H9 (cell line): ENCODE measurements around the gene ASTN2. TPM values are rescaled to one million over a fixed set of nuclear protein-coding genes. Genes with fewer than 3 reads are reported as not detected.

Experiments
- DNase-seq: peaks from one replicate; pipeline ENCODE4 v3.0.0-alpha.2; 2017
- H2AFZ ChIP-seq: one replicate; pipeline ENCODE4 v1.6.1; 2013; ENCODE audit warnings: mild to moderate bottlenecking, low read length, control low read depth, moderate library complexity
- H2AK5ac ChIP-seq: 2 replicates; pipeline ENCODE4 v1.6.1; 2013; ENCODE audit warnings: low read length, control low read depth, mixed read lengths; ENCODE audit not compliant: insufficient read length
- H2BK120ac ChIP-seq: one replicate; pipeline ENCODE4 v1.6.1; 2013; ENCODE audit warnings: low read depth, mild to moderate bottlenecking, low read length, control low read depth, inconsistent platforms; ENCODE audit not compliant: poor library complexity, severe bottlenecking
- H2BK12ac ChIP-seq: 2 replicates; pipeline ENCODE4 v1.6.1; 2013; ENCODE audit warnings: low read length, control low read depth, mixed read lengths, low read depth; ENCODE audit not compliant: insufficient read length
- H2BK15ac ChIP-seq: 2 replicates; pipeline ENCODE4 v1.6.1; 2013; ENCODE audit warnings: low read depth, low read length, control low read depth
- H2BK20ac ChIP-seq: one replicate; pipeline ENCODE4 v1.6.1; 2013; ENCODE audit warnings: low read depth, mild to moderate bottlenecking, low read length, control low read depth, inconsistent platforms; ENCODE audit not compliant: poor library complexity, severe bottlenecking
- H2BK5ac ChIP-seq: 2 replicates; pipeline ENCODE4 v1.6.1; 2013; ENCODE audit warnings: low read length, control low read depth, mixed read lengths; ENCODE audit not compliant: insufficient read length
- H3K14ac ChIP-seq: 2 replicates; pipeline ENCODE4 v1.6.1; 2013; ENCODE audit warnings: low read length, control low read depth; ENCODE audit not compliant: insufficient read depth
- H3K18ac ChIP-seq: 2 replicates; pipeline ENCODE4 v1.6.1; 2013; ENCODE audit warnings: low read depth, mild to moderate bottlenecking, mixed read lengths, low read length, control low read depth; ENCODE audit not compliant: insufficient read length
- H3K23ac ChIP-seq: 2 replicates; pipeline ENCODE4 v1.6.1; 2013; ENCODE audit warnings: low read length, control low read depth, mixed read lengths, low read depth; ENCODE audit not compliant: insufficient read length
- H3K23me2 ChIP-seq: 2 replicates; pipeline ENCODE4 v1.6.1; 2013; ENCODE audit warnings: low read depth, mild to moderate bottlenecking, mixed read lengths, low read length, control low read depth; ENCODE audit not compliant: insufficient read length, poor library complexity, severe bottlenecking
- H3K27ac ChIP-seq: 2 replicates; pipeline ENCODE4 v1.5.1; 2013; ENCODE audit warnings: low read length, control low read depth, mixed read lengths, low read depth; ENCODE audit not compliant: insufficient read length
- H3K27me3 ChIP-seq: 2 replicates; pipeline ENCODE4 v1.6.1; 2013; ENCODE audit warnings: low read length, control low read depth, inconsistent platforms; ENCODE audit not compliant: insufficient read depth
- H3K4ac ChIP-seq: 2 replicates; pipeline ENCODE4 v1.6.1; 2013; ENCODE audit warnings: low read depth, mild to moderate bottlenecking, control low read depth, inconsistent platforms, low read length, moderate library complexity
- H3K4me1 ChIP-seq: 2 replicates; pipeline ENCODE4 v1.6.1; 2013; ENCODE audit warnings: low read length, control low read depth, inconsistent platforms; ENCODE audit not compliant: insufficient read depth
- H3K4me2 ChIP-seq: 2 replicates; pipeline ENCODE4 v1.6.1; 2013; ENCODE audit warnings: low read length, control low read depth, mixed read lengths; ENCODE audit not compliant: insufficient read length, insufficient read depth
- H3K56ac ChIP-seq: 2 replicates; pipeline ENCODE4 v1.6.1; 2013; ENCODE audit warnings: low read depth, mild to moderate bottlenecking, mixed read lengths, low read length, control low read depth; ENCODE audit not compliant: insufficient read length
- H3K79me1 ChIP-seq: 2 replicates; pipeline ENCODE4 v1.6.1; 2013; ENCODE audit warnings: low read depth, mild to moderate bottlenecking, moderate library complexity, low read length, control low read depth, inconsistent platforms; ENCODE audit not compliant: insufficient read depth, poor library complexity, severe bottlenecking
- H3K79me2 ChIP-seq: 2 replicates; pipeline ENCODE4 v1.6.1; 2013; ENCODE audit warnings: low read length, control low read depth, inconsistent platforms; ENCODE audit not compliant: insufficient read depth
- H3K9ac ChIP-seq: 2 replicates; pipeline ENCODE4 v1.6.1; 2013; ENCODE audit warnings: low read length, control low read depth, mixed read lengths; ENCODE audit not compliant: insufficient read length; ENCODE audit errors: extremely low read depth
- H3K9me3 ChIP-seq: one replicate; pipeline ENCODE4 v1.6.1; 2013; ENCODE audit warnings: low read depth, low read length, inconsistent platforms; ENCODE audit not compliant: control insufficient read depth
- H3T11ph ChIP-seq: one replicate; pipeline ENCODE4 v1.6.1; 2013; ENCODE audit warnings: mild to moderate bottlenecking, low read length, control low read depth, inconsistent platforms
- H4K20me1 ChIP-seq: one replicate; pipeline ENCODE4 v1.6.1; 2013; ENCODE audit not compliant: control insufficient read depth, insufficient read length, insufficient read depth
- H4K5ac ChIP-seq: 2 replicates; pipeline ENCODE4 v1.6.1; 2013; ENCODE audit warnings: low read depth, mild to moderate bottlenecking, mixed read lengths, low read length, control low read depth; ENCODE audit not compliant: insufficient read length
- H4K8ac ChIP-seq: replicated peaks from 2 replicates; pipeline ENCODE4 v1.6.1; 2013; ENCODE audit warnings: low read length, control low read depth, mixed read lengths, low read depth; ENCODE audit not compliant: insufficient read length
- H4K91ac ChIP-seq: 2 replicates; pipeline ENCODE4 v1.6.1; 2013; ENCODE audit warnings: low read depth, mild to moderate bottlenecking, moderate library complexity, mixed read lengths, low read length, control low read depth; ENCODE audit not compliant: insufficient read length
- H3K27ac Mint-ChIP-seq, 3 experiments: 2 replicates in 2 of 3; 3 replicates in 1 of 3; pipeline ENCODE4 v1.8.0; 2020 to 2021; ENCODE audit warnings: mixed read lengths in 3 of 3, mild to moderate bottlenecking in 1 of 3, moderate library complexity in 1 of 3
- H3K27me3 Mint-ChIP-seq: 2 replicates; pipeline ENCODE4 v1.8.0; 2021; ENCODE audit warnings: low read depth, mild to moderate bottlenecking, moderate library complexity, mixed read lengths
- H3K36me3 Mint-ChIP-seq, 3 experiments: 2 replicates in 2 of 3; 3 replicates in 1 of 3; pipeline ENCODE4 v1.8.0; 2020 to 2021; ENCODE audit warnings: low read depth in 3 of 3, mixed read lengths in 3 of 3; ENCODE audit not compliant: insufficient read depth in 1 of 3
- H3K4me1 Mint-ChIP-seq, 2 experiments: 2 replicates each; pipeline ENCODE4 v1.8.0; 2020; ENCODE audit warnings: mixed read lengths in 2 of 2
- H3K4me3 Mint-ChIP-seq, 2 experiments: 2 replicates in 1 of 2; 3 replicates in 1 of 2; pipeline ENCODE4 v1.8.0; 2020 to 2021; ENCODE audit warnings: mild to moderate bottlenecking in 2 of 2, mixed read lengths in 2 of 2, moderate library complexity in 1 of 2
- H3K9me3 Mint-ChIP-seq, 2 experiments: 2 replicates in 1 of 2; 3 replicates in 1 of 2; pipeline ENCODE4 v1.8.0; 2020; ENCODE audit warnings: mild to moderate bottlenecking in 2 of 2, mixed read lengths in 2 of 2, moderate library complexity in 1 of 2
- CTCF ChIP-seq: fragments of 200-600 bp; sonication (generic); conservative IDR thresholded peaks from 3 replicates; pipeline ENCODE4 v1.8.0; 2021; ENCODE audit warnings: antibody characterized with exemption, mild to moderate bottlenecking
- WGBS: extraction: QIAGEN DNeasy Blood & Tissue Kit; methylation state at CpG from one replicate; pipeline ENCODE4 v1.1.7; 2013; ENCODE audit warnings: missing lambda C conversion rate, low lambda C conversion rate, mixed read lengths; ENCODE audit not compliant: insufficient read length; ENCODE audit errors: extremely low coverage; 5-methylcytosine and 5-hydroxymethylcytosine counted together
- total RNA-seq: library from RNA; stranded (reverse); gene quantifications from 2 replicates; pipeline ENCODE4 v1.2.1, GENCODE V29; 2021

Gene ASTN2
- total RNA-seq, 1 experiment from 2014 or later = 9.7 TPM

DNA sequence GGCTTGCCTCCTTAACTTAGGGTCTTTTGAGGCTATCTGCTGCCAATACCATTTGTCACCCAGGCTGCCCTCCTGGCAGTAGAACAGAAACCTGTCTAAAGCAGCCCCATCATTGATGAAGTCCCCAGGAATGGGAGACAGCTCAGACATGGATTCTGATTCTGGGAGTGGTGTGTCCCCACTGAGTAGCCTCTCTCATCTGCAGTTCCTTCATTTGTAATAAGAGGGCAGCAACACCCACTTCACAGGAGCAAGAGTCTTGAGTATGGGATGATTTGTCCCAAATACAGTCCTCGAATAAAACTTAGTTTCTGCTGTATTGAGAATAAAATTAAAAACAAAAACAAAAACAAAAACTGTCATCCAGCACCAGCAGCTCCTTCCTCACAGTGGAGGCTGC is 167.6 kb downstream of the ASTN2 start:
- Histone ChIP-seq H2AK5ac (no peak overlapping the region), H2BK12ac (no peak overlapping the region), H3K18ac (no peak overlapping the region), H4K20me1 (no peaks in the 10 kb centered on the region), H3T11ph (no peak overlapping the region), H3K9me3 (no peaks in the 10 kb centered on the region), H2BK120ac (no peak overlapping the region), H3K4me1 (no peaks in the 10 kb centered on the region), H3K27me3 (no peaks in the 10 kb centered on the region), H4K8ac (no peak overlapping the region), H3K23ac (no peak overlapping the region), H2BK20ac (no peak overlapping the region), H3K4me2 (no peak overlapping the region), H4K91ac (no peak overlapping the region), H3K27ac (no peak overlapping the region), H3K56ac (no peak overlapping the region), H3K14ac (no peak overlapping the region), H2AFZ (no peak overlapping the region), H3K4ac (no peak overlapping the region), H2BK15ac (no peak overlapping the region), H2BK5ac (no peak overlapping the region), H3K9ac (no peak overlapping the region), H4K5ac (no peak overlapping the region), H3K79me1 (no peaks in the 10 kb centered on the region), H3K23me2 (no peaks in the 10 kb centered on the region), H3K79me2 (no peaks in the 10 kb centered on the region)
- Mint-ChIP-seq H3K9me3 (no peaks in the 10 kb centered on the region), H3K36me3 (no peaks in the 10 kb centered on the region), H3K27ac (no peak overlapping the region; a peak in 1 of 7 replicates), H3K4me1 (peaks cover 0 to 6% of the 10 kb centered on the region in 2 experiments; a peak in 2 of 4 replicates), H3K4me3 (no peak overlapping the region), H3K27me3 (peaks cover 4% of the 10 kb centered on the region)
- TF ChIP-seq CTCF = peak; percentile 65
- DNase-seq = no peak
- no CpG with 5 or more reads among the region's 1 CpG for WGBS
